ENCODE data around the gene RAB6B.

Gene RAB6B

GRCh38 chr3:133850034-133850433 lies 45.6 kb downstream of the RAB6B start:
- no peak for DNase-seq (ENCODE audit: low read depth)
- no peak for TF ChIP-seq CTCF (conservative IDR thresholded peaks at IDR 0.05; ENCODE audit: low read depth, low read length)
- H3K4me3 ChIP-seq (ENCODE audit: low read depth, low read length): no peak overlapping the region

- no peak for DNase-seq (ENCODE audit: low read depth)
- TF ChIP-seq CTCF (conservative IDR thresholded peaks at IDR 0.05; ENCODE audit: low read depth, low read length): no peak
- no peak overlapping the region for H3K4me3 ChIP-seq (ENCODE audit: low read depth, low read length)
Measured at GRCh38 chr3:133849346-133849745, 46.3 kb downstream of the RAB6B start.

GRCh38 chr3:133845127-133845526 lies 50.6 kb downstream of the RAB6B start:
- no peak for DNase-seq (ENCODE audit: low read depth)
- TF ChIP-seq CTCF (conservative IDR thresholded peaks at IDR 0.05; ENCODE audit: low read depth, low read length): no peak
- H3K4me3 ChIP-seq (ENCODE audit: low read depth, low read length): no peak overlapping the region

- TF ChIP-seq CTCF (conservative IDR thresholded peaks at IDR 0.05; ENCODE audit: low read depth, low read length): no peak
- H3K4me3 ChIP-seq (ENCODE audit: low read depth, low read length): no peak overlapping the region
- DNase-seq (ENCODE audit: low read depth): peak; percentile 89
Measured at GRCh38 chr3:133843634-133844033, 52.0 kb downstream of the RAB6B start.

GRCh38 chr3:133842158-133842557 lies 53.5 kb downstream of the RAB6B start:
- TF ChIP-seq CTCF (conservative IDR thresholded peaks at IDR 0.05; ENCODE audit: low read depth, low read length): no peak
- H3K4me3 ChIP-seq (ENCODE audit: low read depth, low read length): no peak overlapping the region

GRCh38 chr3:133841196-133841595 lies 54.5 kb downstream of the RAB6B start:
- no peak overlapping the region for H3K4me3 ChIP-seq (ENCODE audit: low read depth, low read length)
- no peak for DNase-seq (ENCODE audit: low read depth)
- TF ChIP-seq CTCF (conservative IDR thresholded peaks at IDR 0.05; ENCODE audit: low read depth, low read length): no peak

More at GRCh38 chr3:133842158-133842557, 53.5 kb downstream of the RAB6B start:
- no peak for DNase-seq (ENCODE audit: low read depth)

- no peak for TF ChIP-seq CTCF (conservative IDR thresholded peaks at IDR 0.05; ENCODE audit: low read depth, low read length)
- no peak overlapping the region for H3K4me3 ChIP-seq (ENCODE audit: low read depth, low read length)
- no peak for DNase-seq (ENCODE audit: low read depth)
Measured at GRCh38 chr3:133840767-133841166, 54.9 kb downstream of the RAB6B start.
